Naive thymus-derived CD4-positive, alpha-beta T cell (primary cell): ENCODE measurements around the gene ZSCAN18. TPM values are rescaled to one million over a fixed set of nuclear protein-coding genes. Genes with fewer than 3 reads are reported as not detected.
A peak's percentile ranks its signal among the peaks of the same experiment; 100 is the strongest.

Source experiments
- ATAC-seq: fragments of 150-1000 bp; cut with Tn5 transposase; 2 replicates; pipeline ENCODE4 v1.10.0; 2021; ENCODE audit warnings: mild to moderate bottlenecking, moderate library complexity
- CTCF ChIA-PET: fragments of 350-600 bp; sonication (Branson Sonifier 250); formaldehyde crosslinking; loops from one replicate; lab custom pipeline; 2021; ENCODE audit warnings: antibody characterized with exemption; lab: Charles Lee
- POLR2A ChIA-PET: fragments of 350-600 bp; sonication (Branson Sonifier 250); formaldehyde crosslinking; loops from one replicate; lab custom pipeline; 2021; ENCODE audit warnings: antibody characterized with exemption, inconsistent platforms; lab: Charles Lee
- DNase-seq, 9 donors: peaks; one replicate each; pipeline versions ENCODE4 v3.0.0 to v3.0.0-alpha.2; 2020 to 2022; ENCODE audit warnings: mixed read lengths in 1 of 9
- H3K27ac ChIP-seq: one replicate; pipeline ENCODE4 v1.7.0; 2013; ENCODE audit warnings: mild to moderate bottlenecking, low read depth, low read length, moderate library complexity
- H3K27me3 ChIP-seq, 2 donors: one replicate each; pipeline ENCODE4 v1.7.0; 2013; ENCODE audit warnings: low read length in 2 of 2, mild to moderate bottlenecking in 2 of 2, moderate library complexity in 2 of 2; ENCODE audit not compliant: control insufficient read depth in 2 of 2, insufficient read depth in 2 of 2
- H3K36me3 ChIP-seq, 3 experiments: 1 replicate in 2 of 3; 2 replicates in 1 of 3; pipeline ENCODE4 v1.7.0; 2013; ENCODE audit warnings: low read length in 3 of 3, mild to moderate bottlenecking in 3 of 3, moderate library complexity in 1 of 3; ENCODE audit not compliant: insufficient read depth in 3 of 3, control insufficient read depth in 2 of 3
- H3K4me1 ChIP-seq, 2 donors: one replicate each; pipeline ENCODE4 v1.7.0; 2013; ENCODE audit warnings: low read length in 2 of 2, mild to moderate bottlenecking in 2 of 2, moderate library complexity in 1 of 2; ENCODE audit not compliant: control insufficient read depth in 2 of 2, insufficient read depth in 2 of 2
- H3K4me3 ChIP-seq: 2 replicates; pipeline ENCODE4 v1.7.0; 2013; ENCODE audit warnings: mild to moderate bottlenecking, low read length
- H3K9me3 ChIP-seq, 3 experiments: 1 replicate in 2 of 3; 2 replicates in 1 of 3; pipeline ENCODE4 v1.7.0; 2013; ENCODE audit warnings: low read length in 3 of 3; ENCODE audit not compliant: control insufficient read depth in 2 of 3
- H3K27ac Mint-ChIP-seq, 9 donors: one replicate each; pipeline ENCODE4 v1.8.0; 2020 to 2022; ENCODE audit warnings: mixed read lengths in 9 of 9, mild to moderate bottlenecking in 8 of 9, moderate library complexity in 5 of 9, inconsistent platforms in 2 of 9
- H3K27me3 Mint-ChIP-seq, 5 donors: one replicate each; pipeline ENCODE4 v1.8.0; 2021 to 2022; ENCODE audit warnings: mixed read lengths in 5 of 5, mild to moderate bottlenecking in 1 of 5
- H3K36me3 Mint-ChIP-seq, 5 donors: one replicate each; pipeline ENCODE4 v1.8.0; 2020 to 2022; ENCODE audit warnings: mixed read lengths in 5 of 5, mild to moderate bottlenecking in 3 of 5, inconsistent platforms in 1 of 5
- H3K4me1 Mint-ChIP-seq, 7 donors: one replicate each; pipeline ENCODE4 v1.8.0; 2020 to 2022; ENCODE audit warnings: mixed read lengths in 7 of 7, mild to moderate bottlenecking in 3 of 7, inconsistent platforms in 1 of 7
- H3K4me3 Mint-ChIP-seq, 10 donors: one replicate each; pipeline ENCODE4 v1.8.0; 2020 to 2022; ENCODE audit warnings: mild to moderate bottlenecking in 10 of 10, mixed read lengths in 10 of 10, moderate library complexity in 6 of 10, inconsistent platforms in 2 of 10
- H3K9me3 Mint-ChIP-seq, 11 donors: one replicate each; pipeline ENCODE4 v1.8.0; 2020 to 2022; ENCODE audit warnings: mixed read lengths in 11 of 11, mild to moderate bottlenecking in 4 of 11, inconsistent platforms in 1 of 11, moderate library complexity in 1 of 11
- intact Hi-C, 2 donors: fragments of 100-400 bp; cut with micrococcal nuclease; formaldehyde crosslinking; loops; one replicate each; pipeline ENCODE4 v1.15.1; 2023
- polyA plus RNA-seq, 2 donors: library from polyadenylated mRNA; unstranded; fragments of 300-500 nt; fragmentation: Illumina TruSeq; gene quantifications; one replicate each; pipeline ENCODE4 v1.2.3, GENCODE V29; 2021
- total RNA-seq, 6 experiments: library from RNA in 5 of 6; stranded (reverse) in 5 of 6; gene quantifications; 1 replicate in 5 of 6; 2 replicates in 1 of 6; pipeline ENCODE4 v1.2.3 and lab custom pipeline; 2021 to 2026

Gene ZSCAN18
- total and polyA plus RNA-seq, 7 experiments from 2014 or later, result 8.2 to 100 (median 41.5) TPM

DNA sequence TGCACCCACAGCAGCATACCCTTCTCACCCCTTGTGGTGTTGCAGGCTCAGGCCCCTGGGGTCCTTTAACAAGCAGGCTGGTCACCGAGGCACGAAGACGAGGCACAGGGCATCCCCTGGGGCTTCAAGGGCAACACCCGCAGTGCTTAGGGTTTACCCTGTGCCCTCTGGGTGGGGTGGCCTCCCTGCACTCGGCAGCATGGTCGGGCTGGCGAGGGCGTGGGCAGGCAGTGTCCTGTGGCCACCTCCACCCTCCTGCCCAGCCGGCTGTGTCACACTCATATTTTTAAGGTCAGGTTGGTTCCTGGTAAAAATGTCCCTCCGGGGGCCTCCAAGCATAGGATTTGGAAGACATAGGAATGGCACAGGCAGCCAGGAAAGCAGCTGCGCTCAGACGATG, 50.4 kb downstream of the ZSCAN18 start:
- peaks cover 16 to 93% (median 57%) of the 10 kb centered on the region in 11 donors for H3K9me3 Mint-ChIP-seq
- peaks cover 0 to 1% (median 0%) of the 10 kb centered on the region in 7 donors for H3K4me1 Mint-ChIP-seq
- Histone ChIP-seq H3K27ac (no peak overlapping the region), H3K9me3 (peaks cover 0 to 83% (median 0%) of the 10 kb centered on the region in 3 experiments), H3K4me1 (no peaks in the 10 kb centered on the region), H3K27me3 (no peaks in the 10 kb centered on the region), H3K4me3 (no peak overlapping the region), H3K36me3 (no peaks in the 10 kb centered on the region)
- ATAC-seq (no peak), DNase-seq (no peak)
- H3K27ac Mint-ChIP-seq, result no peak overlapping the region
- ChIA-PET CTCF (no interaction called here), POLR2A (no interaction called here)
- intact Hi-C loops, result no loop called here
- no peak overlapping the region for H3K4me3 Mint-ChIP-seq
- no peaks in the 10 kb centered on the region for H3K27me3 Mint-ChIP-seq
- peaks cover 3 to 20% (median 17%) of the 10 kb centered on the region in 5 donors for H3K36me3 Mint-ChIP-seq

DNA sequence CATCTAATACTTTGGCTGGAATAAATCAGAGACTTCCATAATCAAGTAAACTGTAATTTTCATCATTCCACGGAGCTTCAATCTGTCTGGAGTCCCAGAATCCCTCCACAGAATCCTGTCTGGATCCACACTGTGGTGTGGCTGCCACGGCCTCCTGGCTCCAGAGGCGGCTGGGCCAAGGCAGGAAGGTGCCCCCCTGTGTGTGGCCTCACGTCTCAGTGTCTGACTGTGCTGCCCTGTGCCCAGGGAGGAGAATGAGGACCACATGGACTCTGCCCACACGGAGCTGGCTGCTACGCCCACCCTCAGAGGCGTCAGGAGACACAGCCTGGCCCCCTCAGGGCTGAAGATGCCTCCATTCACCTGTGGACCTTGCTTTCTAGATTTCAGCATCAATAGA, 51.2 kb downstream of the ZSCAN18 start:
- peaks cover 0 to 1% (median 0%) of the 10 kb centered on the region in 7 donors for H3K4me1 Mint-ChIP-seq
- ChIA-PET POLR2A (no interaction called here), CTCF (no interaction called here)
- Histone ChIP-seq H3K36me3 (no peaks in the 10 kb centered on the region), H3K27ac (no peak overlapping the region), H3K27me3 (no peaks in the 10 kb centered on the region), H3K4me1 (no peaks in the 10 kb centered on the region), H3K4me3 (no peak overlapping the region), H3K9me3 (peaks cover 0 to 78% (median 0%) of the 10 kb centered on the region in 3 experiments)
- ATAC-seq (no peak), DNase-seq (no peak)
- no peak overlapping the region for H3K4me3 Mint-ChIP-seq
- no peak overlapping the region for H3K27ac Mint-ChIP-seq
- peaks cover 0 to 2% (median 0%) of the 10 kb centered on the region in 5 donors for H3K27me3 Mint-ChIP-seq
- intact Hi-C loops, result no loop called here
- H3K36me3 Mint-ChIP-seq, result peaks cover 3 to 21% (median 17%) of the 10 kb centered on the region in 5 donors
- H3K9me3 Mint-ChIP-seq, result peaks cover 16 to 93% (median 58%) of the 10 kb centered on the region in 11 donors

DNA sequence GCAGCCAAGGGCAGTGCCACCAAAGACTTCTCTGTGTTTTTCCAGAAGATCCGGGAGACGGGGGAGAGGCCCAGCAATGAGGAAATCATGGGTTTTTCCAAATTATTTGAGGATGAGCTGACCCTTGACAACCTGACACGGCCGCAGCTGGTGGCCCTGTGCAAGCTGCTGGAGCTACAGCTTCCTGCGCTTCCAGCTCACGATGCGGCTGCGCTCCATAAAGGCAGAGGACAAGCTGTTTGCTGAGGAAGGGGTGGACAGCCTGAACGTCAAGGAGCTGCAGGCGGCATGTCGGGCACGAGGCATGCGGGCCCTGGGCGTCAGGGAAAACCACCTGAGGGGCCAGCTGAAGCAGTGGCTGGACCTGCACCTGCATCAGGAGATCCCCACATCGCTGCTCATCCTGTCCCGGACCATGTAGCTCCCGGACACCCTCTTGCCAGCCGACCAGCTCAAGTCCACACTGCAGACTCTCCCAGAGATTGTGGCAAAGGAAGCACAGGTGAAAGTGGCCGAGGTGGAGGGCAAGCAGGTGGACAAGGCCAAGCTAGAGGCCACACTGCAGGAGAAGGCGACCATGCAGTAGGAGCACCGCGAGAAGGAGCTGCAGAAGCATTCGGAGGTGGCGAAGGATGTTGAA, 52.5 kb downstream of the ZSCAN18 start:
- H3K9me3 Mint-ChIP-seq, result peaks cover 13 to 93% (median 58%) of the 10 kb centered on the region in 11 donors
- no peak overlapping the region for H3K27ac ChIP-seq
- H3K4me1 ChIP-seq, result no peaks in the 10 kb centered on the region
- intact Hi-C loops, result no loop called here
- H3K4me1 Mint-ChIP-seq, result peaks cover 0 to 1% (median 0%) of the 10 kb centered on the region in 7 donors
- peak overlapping the region in 1 of 9 donors; percentile 77 for H3K27ac Mint-ChIP-seq
- H3K27me3 ChIP-seq, result no peaks in the 10 kb centered on the region
- peaks cover 0 to 76% (median 0%) of the 10 kb centered on the region in 3 experiments for H3K9me3 ChIP-seq
- H3K27me3 Mint-ChIP-seq, result peaks cover 0 to 6% (median 0%) of the 10 kb centered on the region in 5 donors
- H3K4me3 Mint-ChIP-seq, result no peak overlapping the region
- DNase-seq (no peak), ATAC-seq (no peak)
- ChIA-PET POLR2A (no interaction called here), CTCF (no interaction called here)
- peaks cover 5 to 25% (median 17%) of the 10 kb centered on the region in 5 donors for H3K36me3 Mint-ChIP-seq
- H3K4me3 ChIP-seq, result no peak overlapping the region
- H3K36me3 ChIP-seq, result no peaks in the 10 kb centered on the region

DNA sequence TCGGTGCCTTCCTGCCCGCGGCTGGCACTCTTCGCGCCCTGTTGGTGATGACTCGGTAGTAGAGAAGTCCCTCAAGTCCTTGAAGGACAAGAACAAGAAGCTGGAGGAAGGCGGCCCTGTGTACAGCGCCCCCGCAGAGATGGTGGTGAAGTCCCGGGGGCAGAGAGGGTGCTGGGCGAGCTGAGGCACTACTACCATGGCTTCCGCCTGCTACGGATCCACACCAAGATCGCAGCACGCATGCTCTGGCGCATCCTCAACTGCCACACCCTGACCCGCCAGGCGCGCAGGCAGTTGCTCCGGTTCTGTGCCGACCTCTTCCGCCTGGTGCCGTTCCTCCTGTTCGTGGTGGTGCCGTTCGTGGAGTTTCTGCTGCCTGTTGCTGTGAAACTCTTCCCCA, 53.1 kb downstream of the ZSCAN18 start:
- POLR2A ChIA-PET, result no interaction called here
- no peak overlapping the region for H3K4me3 ChIP-seq
- H3K4me1 Mint-ChIP-seq, result peaks cover 0 to 1% (median 0%) of the 10 kb centered on the region in 7 donors
- peaks cover 13 to 96% (median 60%) of the 10 kb centered on the region in 11 donors for H3K9me3 Mint-ChIP-seq
- H3K4me3 Mint-ChIP-seq, result no peak overlapping the region
- no peak overlapping the region for H3K27ac Mint-ChIP-seq
- H3K4me1 ChIP-seq, result no peaks in the 10 kb centered on the region
- intact Hi-C loops, result no loop called here
- no peaks in the 10 kb centered on the region for H3K27me3 ChIP-seq
- peaks cover 0 to 6% (median 0%) of the 10 kb centered on the region in 5 donors for H3K27me3 Mint-ChIP-seq
- H3K36me3 ChIP-seq, result no peaks in the 10 kb centered on the region
- CTCF ChIA-PET, result no interaction called here
- peaks cover 0 to 80% (median 0%) of the 10 kb centered on the region in 3 experiments for H3K9me3 ChIP-seq
- peaks cover 5 to 24% (median 17%) of the 10 kb centered on the region in 5 donors for H3K36me3 Mint-ChIP-seq
- DNase-seq, result no peak
- ATAC-seq, result no peak
- no peak overlapping the region for H3K27ac ChIP-seq

DNA sequence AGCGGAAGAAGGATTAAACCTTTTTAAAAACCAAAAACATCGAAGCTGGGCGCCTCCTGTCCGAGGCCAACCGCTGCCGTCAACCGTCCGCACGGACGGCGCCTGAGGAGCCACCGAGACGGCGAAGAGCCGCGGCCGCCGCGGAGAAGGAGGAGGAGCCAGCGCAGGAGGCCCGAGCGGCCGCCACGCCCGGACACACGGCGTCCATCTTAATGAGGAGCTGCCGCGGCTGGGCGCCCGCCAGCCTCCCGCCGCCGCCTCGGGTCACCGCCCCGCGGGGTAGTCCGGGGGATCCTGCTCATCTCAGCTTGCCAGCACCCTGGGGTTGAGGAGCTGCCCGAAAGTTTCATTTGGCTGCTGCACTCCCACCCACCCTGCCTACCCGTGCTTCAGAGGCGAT, 53.6 kb downstream of the ZSCAN18 start:
- no peak overlapping the region for H3K4me3 ChIP-seq
- ATAC-seq, result no peak
- Mint-ChIP-seq H3K36me3 (peaks cover 5 to 19% (median 17%) of the 10 kb centered on the region in 5 donors), H3K4me1 (peaks cover 0 to 1% (median 0%) of the 10 kb centered on the region in 7 donors), H3K4me3 (no peak overlapping the region), H3K27me3 (peaks cover 0 to 6% (median under 1%) of the 10 kb centered on the region in 5 donors), H3K9me3 (peaks cover 10 to 92% (median 59%) of the 10 kb centered on the region in 11 donors), H3K27ac (no peak overlapping the region)
- H3K27me3 ChIP-seq, result no peaks in the 10 kb centered on the region
- DNase-seq, result no peak
- ChIA-PET POLR2A (no interaction called here), CTCF (no interaction called here)
- H3K4me1 ChIP-seq, result no peaks in the 10 kb centered on the region
- peaks cover 0 to 78% (median 0%) of the 10 kb centered on the region in 3 experiments for H3K9me3 ChIP-seq
- intact Hi-C loops, result no loop called here
- H3K36me3 ChIP-seq, result no peaks in the 10 kb centered on the region
- H3K27ac ChIP-seq, result no peak overlapping the region

DNA sequence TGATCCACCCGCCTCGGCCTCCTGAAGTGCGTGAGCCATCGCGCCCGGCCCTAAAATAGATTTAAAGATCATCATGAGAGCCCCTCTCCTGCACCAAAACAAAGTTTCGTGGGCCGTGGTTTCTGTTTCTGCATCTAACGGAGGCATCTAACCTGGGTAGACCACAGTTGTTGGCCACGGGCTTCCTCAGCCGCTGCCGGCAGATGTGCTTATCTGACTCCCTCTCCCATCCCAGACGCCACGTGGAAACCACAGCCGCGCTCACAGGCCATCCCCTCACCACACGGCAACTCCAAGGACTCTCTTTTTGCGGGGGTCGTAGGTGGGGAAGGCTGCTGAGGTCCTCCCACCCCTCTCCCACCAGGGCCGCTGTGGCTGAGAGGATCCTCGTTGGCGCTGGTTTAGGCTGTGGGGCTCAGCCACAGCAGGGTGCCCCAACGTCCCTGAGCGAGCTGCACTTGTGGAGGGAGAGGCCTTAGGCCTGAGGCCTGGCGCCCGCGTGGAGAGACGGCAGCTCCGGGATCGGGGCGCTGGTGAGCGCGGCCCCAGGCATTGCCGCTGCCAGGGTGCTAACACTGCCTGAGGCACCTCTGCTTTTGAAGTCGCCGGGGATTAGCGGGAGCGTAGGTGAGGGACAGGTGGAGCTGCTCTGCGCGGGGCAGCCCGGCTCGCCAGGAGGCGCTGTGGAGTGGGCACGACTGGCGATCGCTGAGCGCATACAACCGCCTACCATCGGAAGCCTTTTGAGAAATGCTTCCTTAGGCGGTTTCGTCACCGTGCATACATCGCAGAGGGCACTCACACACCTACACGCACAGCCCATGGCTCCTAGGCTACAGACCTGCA, 55.3 kb downstream of the ZSCAN18 start:
- no peaks in the 10 kb centered on the region for H3K36me3 ChIP-seq
- POLR2A ChIA-PET, result no interaction called here
- H3K4me1 ChIP-seq, result no peaks in the 10 kb centered on the region
- H3K9me3 ChIP-seq, result peaks cover 0 to 80% (median 0%) of the 10 kb centered on the region in 3 experiments
- peaks cover 6 to 88% (median 55%) of the 10 kb centered on the region in 11 donors for H3K9me3 Mint-ChIP-seq
- ATAC-seq, result no peak
- H3K4me3 ChIP-seq, result no peak overlapping the region
- no peaks in the 10 kb centered on the region for H3K27me3 ChIP-seq
- no peak overlapping the region for H3K27ac ChIP-seq
- DNase-seq, result no peak
- H3K27ac Mint-ChIP-seq, result no peak overlapping the region
- peaks cover 0 to 1% (median 0%) of the 10 kb centered on the region in 7 donors for H3K4me1 Mint-ChIP-seq
- H3K27me3 Mint-ChIP-seq, result peaks cover 0 to 14% (median 7%) of the 10 kb centered on the region in 5 donors
- CTCF ChIA-PET, result no interaction called here
- H3K36me3 Mint-ChIP-seq, result peaks cover 5 to 22% (median 12%) of the 10 kb centered on the region in 5 donors
- intact Hi-C loops, result no loop called here
- H3K4me3 Mint-ChIP-seq, result no peak overlapping the region
